ENCODE data around the gene CYBA. TPM values are rescaled to one million over a fixed set of nuclear protein-coding genes. Genes with fewer than 3 reads are reported as not detected.

The CYBA gene
- total and polyA plus RNA-seq, 9 of the 15 experiments (the other 6 are each of a cell fraction or from before 2014, with no cell fraction given) = 0.34 to 683 (median 93.0) TPM

GRCh38 chr16:88649924-88650748, 717 bp downstream of the CYBA start (continued):
- 0 out of 2 replicates have a peak, but pooled peaks have one; percentile 52 for TF ChIP-seq ZNF609 (CRISPR knock-in tag; IDR thresholded peaks at IDR 0.05; ENCODE audit: borderline replicate concordance)
- no peak for TF ChIP-seq ZNF354B (CRISPR knock-in tag; IDR thresholded peaks at IDR 0.05)
- TF ChIP-seq SUPT5H (IDR thresholded peaks at IDR 0.05) = no peak
- TF ChIP-seq, protein P1, sequence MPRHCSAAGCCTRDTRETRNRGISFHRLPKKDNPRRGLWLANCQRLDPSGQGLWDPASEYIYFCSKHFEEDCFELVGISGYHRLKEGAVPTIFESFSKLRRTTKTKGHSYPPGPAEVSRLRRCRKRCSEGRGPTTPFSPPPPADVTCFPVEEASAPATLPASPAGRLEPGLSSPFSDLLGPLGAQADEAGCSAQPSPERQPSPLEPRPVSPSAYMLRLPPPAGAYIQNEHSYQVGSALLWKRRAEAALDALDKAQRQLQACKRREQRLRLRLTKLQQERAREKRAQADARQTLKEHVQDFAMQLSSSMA (CRISPR knock-in tag; IDR thresholded peaks at IDR 0.05) = no peak
- 0 out of 2 replicates have a peak, but pooled peaks have one; percentile 0 for TF ChIP-seq E2F5 (CRISPR knock-in tag; IDR thresholded peaks at IDR 0.05)
- TF ChIP-seq KLF13 (tag; IDR thresholded peaks at IDR 0.05; ENCODE audit: borderline replicate concordance, low read depth) = no peak
- no peak for TF ChIP-seq CEBPZ (IDR thresholded peaks at IDR 0.05; ENCODE audit: borderline replicate concordance, low read depth, low read length)
- TF ChIP-seq, protein P2, sequence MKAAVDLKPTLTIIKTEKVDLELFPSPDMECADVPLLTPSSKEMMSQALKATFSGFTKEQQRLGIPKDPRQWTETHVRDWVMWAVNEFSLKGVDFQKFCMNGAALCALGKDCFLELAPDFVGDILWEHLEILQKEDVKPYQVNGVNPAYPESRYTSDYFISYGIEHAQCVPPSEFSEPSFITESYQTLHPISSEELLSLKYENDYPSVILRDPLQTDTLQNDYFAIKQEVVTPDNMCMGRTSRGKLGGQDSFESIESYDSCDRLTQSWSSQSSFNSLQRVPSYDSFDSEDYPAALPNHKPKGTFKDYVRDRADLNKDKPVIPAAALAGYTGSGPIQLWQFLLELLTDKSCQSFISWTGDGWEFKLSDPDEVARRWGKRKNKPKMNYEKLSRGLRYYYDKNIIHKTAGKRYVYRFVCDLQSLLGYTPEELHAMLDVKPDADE (conservative IDR thresholded peaks at IDR 0.05; ENCODE audit: control insufficient read depth, low read depth, low read length) = peak; percentile 58; the same call in 1 of the 2 replicates
- TF ChIP-seq RCOR1 (IDR thresholded peaks at IDR 0.05; ENCODE audit: borderline replicate concordance in 1 of 2, low read depth in 2 of 2, low read length in 2 of 2) = no peak
- no peak for TF ChIP-seq POLR2A (conservative IDR thresholded peaks at IDR 0.05)
- TF ChIP-seq ZNF511 (CRISPR knock-in tag; IDR thresholded peaks at IDR 0.05) = no peak; the same call in 1 of the 2 replicates
- no peak for TF ChIP-seq IRF9 (tag; IDR thresholded peaks at IDR 0.05)
